ENCODE data around the gene HIBCH.

GRCh38 chr2:190271783-190272456 is 47.7 kb downstream of the HIBCH start:
- TF ChIP-seq CTCF (IDR thresholded peaks at IDR 0.05) (no peak), POLR2A (IDR thresholded peaks at IDR 0.05) (no peak)

Data from testis (tissue), 2 donors.